Ovary (tissue), 3 donors: Measurements from ENCODE around the gene LCE1A.

Source experiments
- CTCF ChIP-seq, 3 donors: fragments of 450-650 bp in 2 of 3; fragments of 200-600 bp in 1 of 3; IDR thresholded peaks; one replicate each; pipeline versions ENCODE4 v1.5.1 to v1.8.0; 2016 to 2022; ENCODE audit warnings: antibody characterized with exemption in 3 of 3, mild to moderate bottlenecking in 1 of 3
- EP300 ChIP-seq: sonication (generic); formaldehyde crosslinking; IDR thresholded peaks from one replicate; pipeline ENCODE4 v1.6.1; 2017; ENCODE audit warnings: antibody characterized with exemption
- POLR2A ChIP-seq: fragments of 450-650 bp; IDR thresholded peaks from one replicate; pipeline ENCODE4 v1.6.1; 2017; ENCODE audit warnings: antibody characterized with exemption, mild to moderate bottlenecking, moderate library complexity
- donor health status: DM: no; HTN: no; CAD: no.

- no peak for TF ChIP-seq CTCF (IDR thresholded peaks at IDR 0.05)
- TF ChIP-seq POLR2A: no peak
- TF ChIP-seq EP300: no peak
These were observed 32.9 kb downstream of the LCE1A start for GRCh38 chr1:152860129-152860528.
